DLD1 (cell line): ENCODE results near the gene CEP112.
"Not testable (repeated sequence)": the region's sequence is repeated elsewhere in the genome, so short reads cannot be mapped to it uniquely, and the experiment has no call there.

Source experiments
- in situ Hi-C: cut with HindIII; loops from 2 replicates; pipeline ENCODE4 v1.10.0; 2017; ENCODE audit warnings: low sequenced_read_pairs

The CEP112 gene

GRCh38 chr17:66167189-66167815 is 24.6 kb downstream of the CEP112 start:
- in situ Hi-C loops, result no loop called here

DNA sequence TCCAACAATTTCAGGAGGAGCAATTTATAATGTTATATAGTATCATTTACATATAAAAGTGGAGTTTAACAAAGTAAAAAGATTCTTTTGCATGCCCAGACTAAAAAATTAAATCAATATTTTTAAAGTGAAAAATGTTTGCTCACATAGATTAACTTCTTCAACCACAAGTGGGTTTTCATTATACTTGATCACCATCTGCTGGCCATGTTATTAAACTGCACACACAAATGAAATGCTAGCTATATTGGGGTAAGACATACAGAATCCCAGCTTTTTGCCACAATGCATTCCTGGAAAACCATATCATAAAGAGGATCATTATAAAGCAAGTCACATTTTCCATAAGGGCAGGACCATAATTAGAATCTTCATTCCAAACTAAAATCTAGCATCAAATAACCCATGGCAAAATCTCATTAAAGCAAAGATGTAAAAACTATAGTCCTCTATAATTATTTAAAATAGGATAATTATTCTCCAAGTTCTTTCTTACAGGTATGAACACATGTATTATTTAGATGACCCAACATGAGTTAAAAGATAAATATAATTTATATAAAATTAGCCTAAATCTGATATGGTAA is 26.3 kb downstream of the CEP112 start:
- in situ Hi-C loops, result no loop called here

DNA sequence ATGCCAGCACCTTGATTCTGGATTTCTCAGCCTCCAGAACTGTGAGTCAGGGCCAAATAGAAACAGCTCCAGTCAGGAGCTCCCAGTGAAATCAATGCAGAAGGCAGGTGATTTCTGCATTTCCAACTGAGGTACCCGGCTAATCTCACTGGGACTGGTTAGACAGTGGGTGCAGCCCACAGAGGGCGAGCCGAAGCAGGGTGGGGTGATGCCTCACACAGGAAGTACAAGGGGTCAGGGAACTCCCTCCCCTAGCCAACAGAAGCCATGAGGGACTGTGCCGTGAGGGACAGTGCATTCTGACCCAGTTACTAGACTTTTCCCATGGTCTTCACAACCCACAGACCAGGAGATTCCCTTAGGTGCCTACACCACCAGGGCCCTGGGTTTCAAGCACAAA is 36.9 kb downstream of the CEP112 start:
- in situ Hi-C loops, result not testable (repeated sequence)

DNA sequence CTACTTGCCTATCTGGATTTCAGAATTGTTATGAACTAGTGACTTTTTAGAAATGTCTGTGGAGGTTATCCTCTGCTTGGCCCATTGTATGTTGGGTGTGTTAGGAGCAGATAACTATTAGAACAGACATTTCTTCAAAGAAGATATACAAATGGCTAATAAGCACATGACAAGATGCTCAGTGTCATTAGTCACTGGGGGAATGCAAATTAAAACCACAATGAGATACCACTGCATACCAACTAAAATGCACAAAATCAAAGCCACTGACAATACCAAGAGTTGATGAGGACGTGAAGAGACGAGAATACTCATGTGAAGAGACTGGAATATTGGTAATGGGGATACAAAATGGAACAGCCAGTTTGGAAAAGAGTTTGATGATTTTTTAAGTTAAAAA is 39.2 kb downstream of the CEP112 start:
- in situ Hi-C loops, result no loop called here

DNA sequence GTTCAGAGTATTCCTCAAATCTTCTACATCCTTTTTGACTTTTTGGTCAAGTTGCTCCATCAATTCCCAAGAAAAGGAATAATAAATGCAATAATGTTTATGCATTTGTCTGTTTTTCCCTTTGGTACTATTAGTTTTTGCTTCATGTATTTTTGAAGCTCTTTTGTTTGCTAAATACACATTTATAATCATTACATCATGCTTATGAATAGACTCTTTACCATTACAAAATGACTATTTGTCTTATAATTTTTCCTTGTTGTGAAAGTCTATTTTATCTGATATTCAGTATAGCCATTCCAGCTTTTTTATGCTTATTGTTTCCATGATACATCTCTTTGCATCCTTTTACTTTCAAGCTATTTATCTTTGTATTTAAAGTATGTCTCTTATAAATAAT is 41.2 kb downstream of the CEP112 start:
- in situ Hi-C loops, result no loop called here

- in situ Hi-C loops, result no loop called here
Observed at GRCh38 chr17:66149562-66149961, 42.4 kb downstream of the CEP112 start.

DNA sequence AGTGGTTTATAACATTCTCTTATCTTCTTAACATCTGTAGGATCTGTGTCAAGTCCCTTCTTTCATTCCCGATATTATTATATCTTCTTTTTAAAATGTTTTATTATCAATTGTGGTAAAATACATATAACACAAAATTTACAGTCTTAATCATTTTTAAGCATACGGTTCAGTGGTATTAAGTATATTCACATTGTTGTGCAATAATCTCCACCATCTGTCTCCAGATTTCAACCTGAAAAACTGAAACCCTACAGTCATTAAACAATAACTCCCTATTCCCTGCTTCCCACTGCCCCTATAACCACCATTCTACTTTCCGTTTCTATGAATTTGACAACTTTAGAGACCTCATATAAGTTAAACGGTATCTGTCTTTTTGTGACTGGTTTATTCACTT is 45.5 kb downstream of the CEP112 start:
- in situ Hi-C loops, result no loop called here

GRCh38 chr17:66143657-66144282 is 48.2 kb downstream of the CEP112 start:
- in situ Hi-C loops, result no loop called here

GRCh38 chr17:66142428-66142827 is 49.5 kb downstream of the CEP112 start:
- in situ Hi-C loops, result no loop called here

DNA sequence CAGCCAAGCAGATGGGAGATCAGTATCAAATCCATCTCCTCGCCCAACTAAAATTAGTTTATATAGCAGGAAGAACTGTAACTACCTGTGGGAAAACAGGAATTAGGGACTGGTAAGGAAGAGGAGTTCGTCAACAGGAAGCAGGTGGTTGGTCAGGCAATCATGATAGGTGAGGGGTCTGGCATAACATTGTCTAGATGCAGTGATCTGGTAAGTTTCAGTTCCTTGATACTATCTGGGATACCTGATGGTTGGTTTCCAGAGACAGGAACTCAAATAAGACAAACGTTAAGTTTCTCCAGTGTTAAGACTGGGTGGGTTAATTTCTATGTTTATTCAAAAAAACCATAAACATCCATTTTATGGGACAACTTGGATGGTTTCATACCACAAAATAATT is 53.8 kb downstream of the CEP112 start:
- in situ Hi-C loops, result no loop called here

DNA sequence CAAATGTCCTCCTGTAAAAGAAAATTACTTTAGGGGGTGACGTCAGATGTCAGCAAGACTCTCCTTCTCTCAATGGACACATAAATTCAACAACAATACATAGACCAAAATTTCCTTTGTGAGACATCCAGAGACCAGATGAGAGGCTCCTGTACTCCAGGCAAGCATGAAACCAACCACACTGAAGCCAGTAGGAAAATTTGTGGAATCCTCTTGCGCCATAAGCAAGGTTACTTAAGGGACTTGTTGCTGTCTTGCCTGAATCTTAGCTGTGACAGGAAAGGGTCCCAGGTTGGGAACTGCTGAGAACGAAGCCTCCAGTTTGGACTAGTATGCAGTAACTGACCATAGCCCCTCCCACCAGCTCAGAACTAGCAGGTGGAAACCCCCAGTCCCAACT is 56.0 kb downstream of the CEP112 start:
- in situ Hi-C loops, result no loop called here

- in situ Hi-C loops, result no loop called here
Observed at GRCh38 chr17:66135219-66135618, 56.7 kb downstream of the CEP112 start.

DNA sequence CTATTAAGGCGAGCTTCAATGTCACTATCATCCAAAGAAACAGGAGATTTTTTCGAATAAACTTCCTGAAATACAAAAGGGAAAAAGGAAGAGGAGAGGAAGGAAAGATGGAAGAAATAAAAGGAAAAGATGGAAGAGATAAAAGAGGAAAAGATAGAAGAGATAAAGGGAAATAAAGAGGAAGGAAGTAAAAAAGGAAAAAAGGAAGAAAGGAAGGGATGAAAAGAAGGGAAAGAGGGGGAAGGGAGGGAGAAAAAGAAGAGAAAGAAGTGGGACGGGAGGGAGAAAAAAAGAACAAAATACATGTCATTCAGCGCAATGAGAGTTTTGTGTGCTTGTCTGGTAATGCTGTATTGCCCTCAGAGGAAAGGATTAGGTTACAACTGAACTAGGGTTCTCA is 62.2 kb downstream of the CEP112 start:
- in situ Hi-C loops, result no loop called here

- in situ Hi-C loops, result no loop called here
Observed at GRCh38 chr17:66126231-66126630, 65.7 kb downstream of the CEP112 start.

GRCh38 chr17:66123163-66123562 is 68.8 kb downstream of the CEP112 start:
- in situ Hi-C loops, result no loop called here

DNA sequence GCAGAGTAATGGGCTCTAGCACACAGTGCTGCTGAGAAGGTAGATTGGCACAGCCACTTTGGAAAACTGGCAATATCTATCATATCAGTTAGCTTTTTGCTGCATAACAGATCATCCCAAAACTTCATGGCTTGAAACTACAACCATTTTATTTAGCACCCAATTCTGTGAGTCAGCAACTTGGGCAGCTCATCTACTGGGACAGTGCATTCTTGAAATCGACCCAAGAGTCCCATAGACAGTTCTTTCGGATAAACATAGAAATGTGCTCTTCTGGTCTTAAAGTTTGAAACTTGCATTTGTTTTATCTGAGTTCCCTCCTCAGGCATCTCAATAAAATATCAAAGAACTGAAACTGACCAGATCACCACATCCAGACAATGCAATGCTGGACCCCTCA is 76.7 kb downstream of the CEP112 start:
- in situ Hi-C loops, result no loop called here

- in situ Hi-C loops, result no loop called here
Observed at GRCh38 chr17:66114609-66115008, 77.3 kb downstream of the CEP112 start.

DNA sequence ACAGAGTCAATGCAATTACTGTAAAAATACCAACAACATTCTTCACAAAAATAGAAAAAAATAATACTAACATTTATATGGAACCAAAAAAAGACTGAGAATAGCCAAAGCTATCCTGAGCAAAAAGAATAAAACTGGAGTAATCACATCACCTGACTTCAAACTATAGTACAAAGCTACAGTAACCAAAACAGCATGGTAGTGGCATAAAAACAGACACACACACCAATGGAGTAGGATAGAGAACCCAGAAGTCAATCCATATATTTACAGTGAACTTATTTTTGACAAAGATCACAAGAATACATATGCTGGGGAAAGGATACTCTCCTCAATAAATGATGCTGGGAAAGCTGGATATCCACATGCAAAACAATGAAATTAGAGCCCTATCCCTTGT is 84.2 kb downstream of the CEP112 start:
- in situ Hi-C loops, result no loop called here

DNA sequence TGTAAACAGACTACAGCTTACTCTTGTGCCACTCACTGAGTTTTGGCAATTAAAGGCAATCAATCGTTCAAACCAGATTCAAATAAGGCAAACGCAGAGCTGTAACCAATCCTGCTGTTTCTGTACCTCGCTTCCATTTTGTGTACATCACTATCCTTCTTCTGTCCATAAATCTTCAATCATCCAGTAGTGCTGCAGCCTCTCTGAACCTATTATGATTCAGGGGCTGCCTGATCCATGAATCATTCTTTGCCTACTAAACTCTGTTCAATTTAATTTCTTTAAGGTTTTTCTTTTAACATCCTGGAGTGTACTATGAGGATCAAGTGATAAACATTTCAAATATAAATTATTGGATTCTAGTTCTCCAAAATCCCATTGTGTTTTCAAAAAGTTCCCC is 93.9 kb downstream of the CEP112 start:
- in situ Hi-C loops, result no loop called here

DNA sequence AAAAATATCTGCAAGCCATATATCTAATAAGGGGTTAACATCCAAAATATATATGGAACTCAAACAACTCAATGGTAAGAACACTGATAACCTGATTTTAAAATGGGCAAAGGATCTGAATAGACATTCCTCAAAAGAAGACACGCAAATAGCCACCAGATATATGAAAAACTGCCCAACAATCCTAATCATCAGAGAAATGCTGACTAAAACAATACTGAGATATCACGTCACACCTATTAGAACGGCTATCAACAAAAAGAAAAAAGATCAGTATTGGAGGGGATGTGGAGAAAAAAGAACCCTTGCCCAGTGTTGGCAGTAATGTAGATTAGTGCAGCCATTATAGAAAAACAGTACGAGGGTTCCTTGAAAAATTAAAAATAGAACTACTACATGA is 97.2 kb downstream of the CEP112 start:
- in situ Hi-C loops, result no loop called here

GRCh38 chr17:66091445-66092080 is 100.4 kb downstream of the CEP112 start:
- in situ Hi-C loops, result no loop called here

DNA sequence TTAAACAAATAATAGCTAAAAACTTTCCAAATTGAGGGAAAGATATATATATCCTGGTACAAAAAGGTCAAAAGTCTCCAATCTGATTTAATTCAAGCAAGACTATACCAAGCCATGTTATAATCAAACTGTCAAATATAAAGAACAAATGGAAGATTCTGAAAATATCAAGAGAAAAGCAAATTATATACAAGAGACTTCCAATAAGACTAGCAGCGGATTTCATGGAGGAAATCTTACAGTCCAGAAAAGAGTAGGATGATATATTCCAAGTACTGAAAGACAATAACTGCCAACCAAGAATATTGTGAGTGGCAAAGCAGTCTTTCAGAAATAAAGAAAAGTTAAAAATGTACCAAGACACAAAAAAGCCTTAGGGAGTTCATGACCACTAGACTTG is 102.2 kb downstream of the CEP112 start:
- in situ Hi-C loops, result no loop called here
